Right cardiac atrium (tissue), 5 donors: Measurements from ENCODE around the gene DNAI2. TPM values are rescaled to one million over a fixed set of nuclear protein-coding genes. Genes with fewer than 3 reads are reported as not detected.
"Not testable (repeated sequence)": the region's sequence is repeated elsewhere in the genome, so short reads cannot be mapped to it uniquely, and the experiment has no call there.

Source experiments
- ATAC-seq, 2 donors: fragments of 200-7000 bp; cut with Tn5 transposase; one replicate each; pipeline versions ENCODE4 v1.8.0 to v1.9.1; 2020; ENCODE audit warnings: moderate library complexity in 2 of 2, mild to moderate bottlenecking in 1 of 2
- DNase-seq, 3 donors: peaks; one replicate each; pipeline ENCODE4 v3.0.0-alpha.2; 2020
- H3K27ac ChIP-seq: one replicate; pipeline ENCODE4 v1.5.1; 2013; ENCODE audit warnings: mild to moderate bottlenecking, low read length, control low read depth, moderate library complexity
- H3K27me3 ChIP-seq: one replicate; pipeline ENCODE4 v1.6.1; 2013; ENCODE audit not compliant: control insufficient read depth, insufficient read depth
- H3K4me1 ChIP-seq: one replicate; pipeline ENCODE4 v1.6.1; 2013; ENCODE audit warnings: low read length; ENCODE audit not compliant: control insufficient read depth, insufficient read depth
- H3K4me3 ChIP-seq: one replicate; pipeline ENCODE4 v1.5.1; 2013; ENCODE audit warnings: low read length, control low read depth
- H3K9me3 ChIP-seq: one replicate; pipeline ENCODE4 v1.6.1; 2013; ENCODE audit warnings: low read length; ENCODE audit not compliant: control insufficient read depth
- WGBS: extraction: QIAGEN DNeasy Blood & Tissue Kit; methylation state at CpG from one replicate; pipeline ENCODE4 v1.1.7; 2013; 5-methylcytosine and 5-hydroxymethylcytosine counted together
- intact Hi-C, 4 donors: fragments of 100-400 bp; cut with DNase I; formaldehyde crosslinking; loops; one replicate each; pipeline versions ENCODE4 v1.11.0 to v1.14.0; 2022 to 2023
- polyA plus RNA-seq: library from polyadenylated mRNA; stranded (reverse); fragments of 200-250 nt; gene quantifications from one replicate; pipeline ENCODE4 v1.2.3, GENCODE V29; 2013
- total RNA-seq, 4 donors: library from RNA; stranded (reverse); fragmentation: NEBNext Ultra II Directional; extraction: Animal tissue kit (Norgen Biotek cat#: 25700); gene quantifications; one replicate each; pipeline ENCODE4 v1.2.1, GENCODE V29; 2021
- donor health status: healthy with polysubstance abuse.
- donor health status: DM: no; HTN: yes; CAD: no.
- donor health status: DM: no; HTN: no; CAD: no.
- donor health status: DM: no; HTN: yes; CAD: no; lungs with severe emphysema.
- donor health status: DM: yes; HTN: yes; CAD: no.

DNAI2 gene
- total and polyA plus RNA-seq, 5 donors, result 0.33 TPM; not detected in 4

DNA sequence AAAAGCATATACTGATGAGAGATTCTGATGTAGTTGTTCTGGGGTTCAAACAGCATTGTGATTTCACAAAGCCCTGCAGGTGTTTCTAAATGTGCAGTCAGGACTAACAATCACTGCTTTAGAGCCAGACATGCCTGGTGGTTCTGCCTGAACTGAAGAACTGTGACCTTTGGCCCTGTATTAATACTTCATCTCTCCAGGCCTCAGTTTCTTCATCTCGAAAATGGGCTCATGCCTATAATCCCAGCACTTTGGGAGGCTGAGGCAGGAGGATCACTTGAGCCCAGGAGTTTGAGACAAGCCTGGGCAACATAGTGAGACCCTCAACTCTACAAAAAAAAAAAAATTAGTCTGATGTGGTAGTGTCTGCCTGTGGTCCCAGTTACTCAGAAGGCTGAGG is 3.9 kb downstream of the DNAI2 start:
- intact Hi-C loops, result no loop called here
- H3K27ac ChIP-seq, result no peak overlapping the region
- ATAC-seq, result no peak

GRCh38 chr17:74279617-74280016 is 5.6 kb downstream of the DNAI2 start:
- 86% methylated on average over 7 of the region's 7 CpGs for WGBS
- intact Hi-C loops, H3K27me3 ChIP-seq, H3K4me1 ChIP-seq, ATAC-seq, H3K9me3 ChIP-seq, H3K27ac ChIP-seq, H3K4me3 ChIP-seq: not testable (repeated sequence)
- peak in 1 of 3 donors; percentile 10 for DNase-seq

More for the DNA sequence above, 3.9 kb downstream of the DNAI2 start:
- 85% methylated on average over 1 of the region's 1 CpG for WGBS
- no peak overlapping the region for H3K4me3 ChIP-seq
- H3K27me3 ChIP-seq, result no peaks in the 10 kb centered on the region
- H3K9me3 ChIP-seq, result no peaks in the 10 kb centered on the region
- DNase-seq, result no peak
- peaks cover 5% of the 10 kb centered on the region for H3K4me1 ChIP-seq

GRCh38 chr17:74280093-74280513 is 6.1 kb downstream of the DNAI2 start:
- DNase-seq, result peak in 2 of 3 donors; percentile 61 to 71
- no peaks in the 10 kb centered on the region for H3K9me3 ChIP-seq
- peak in 1 of 2 donors; percentile 74 for ATAC-seq
- peaks cover 3% of the 10 kb centered on the region for H3K4me1 ChIP-seq
- intact Hi-C loops, result no loop called here
- no peak overlapping the region for H3K4me3 ChIP-seq
- no peaks in the 10 kb centered on the region for H3K27me3 ChIP-seq
- WGBS, result 67% methylated on average over 9 of the region's 9 CpGs
- no peak overlapping the region for H3K27ac ChIP-seq

DNA sequence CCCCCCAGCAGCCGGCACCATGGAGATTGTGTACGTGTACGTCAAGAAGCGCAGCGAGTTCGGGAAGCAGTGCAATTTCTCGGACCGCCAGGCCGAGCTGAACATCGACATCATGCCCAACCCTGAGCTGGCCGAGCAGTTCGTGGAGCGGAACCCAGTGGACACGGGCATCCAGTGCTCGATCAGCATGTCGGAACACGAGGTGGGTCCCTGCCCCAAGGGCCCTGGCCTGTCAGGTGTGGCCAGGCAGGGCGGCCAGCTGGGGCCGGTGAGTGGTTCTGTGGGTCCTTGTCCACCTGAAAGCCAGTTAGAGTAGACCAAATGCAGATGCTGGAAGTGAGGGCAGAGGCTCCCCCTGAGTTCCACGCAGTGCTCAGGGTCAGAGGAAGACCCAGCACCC is 7.8 kb downstream of the DNAI2 start:
- DNase-seq, result peak in 1 of 3 donors; percentile 48

DNA sequence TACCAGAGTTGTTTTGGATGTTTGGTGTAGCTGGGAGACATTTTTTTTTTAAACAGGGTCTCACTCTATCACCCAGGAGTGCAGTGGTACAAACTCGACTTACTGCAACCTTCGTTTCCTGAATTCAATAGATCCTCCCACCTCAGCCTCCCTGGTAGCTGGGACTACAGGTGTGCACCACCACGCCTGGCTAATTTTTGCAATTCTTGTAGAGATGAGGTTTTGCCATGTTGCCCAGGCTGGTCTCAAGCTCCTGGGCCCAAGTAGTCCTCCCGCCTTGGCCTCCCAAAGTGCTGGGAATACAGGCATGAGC is 8.2 kb downstream of the DNAI2 start:
- H3K9me3 ChIP-seq, H3K4me1 ChIP-seq, DNase-seq, ATAC-seq, H3K27me3 ChIP-seq, H3K4me3 ChIP-seq, intact Hi-C loops, H3K27ac ChIP-seq: not testable (repeated sequence)
- WGBS, result 91% methylated on average over 4 of the region's 4 CpGs

More for the DNA sequence above, 7.8 kb downstream of the DNAI2 start:
- no peaks in the 10 kb centered on the region for H3K27me3 ChIP-seq
- ATAC-seq, result no peak
- H3K9me3 ChIP-seq, result no peaks in the 10 kb centered on the region
- H3K27ac ChIP-seq, result no peak overlapping the region
- 95% methylated on average over 20 of the region's 20 CpGs for WGBS
- no peaks in the 10 kb centered on the region for H3K4me1 ChIP-seq
- no peak overlapping the region for H3K4me3 ChIP-seq
- intact Hi-C loops, result no loop called here

GRCh38 chr17:74282587-74283370 is 8.7 kb downstream of the DNAI2 start:
- intact Hi-C loops, result no loop called here
- 63% methylated on average over 9 of the region's 9 CpGs for WGBS
- DNase-seq (peak in 1 of 3 donors; percentile 5), ATAC-seq (peak in 1 of 2 donors; percentile 27)
- Histone ChIP-seq H3K9me3 (no peaks in the 10 kb centered on the region), H3K4me3 (no peak overlapping the region), H3K27ac (no peak overlapping the region), H3K27me3 (no peaks in the 10 kb centered on the region), H3K4me1 (no peaks in the 10 kb centered on the region)

- intact Hi-C loops, result no loop called here
- 93% methylated on average over 4 of the region's 4 CpGs for WGBS
- ATAC-seq, result no peak
- peak in 1 of 3 donors; percentile 18 for DNase-seq
- Histone ChIP-seq H3K9me3 (no peaks in the 10 kb centered on the region), H3K27ac (no peak overlapping the region), H3K27me3 (no peaks in the 10 kb centered on the region), H3K4me1 (no peaks in the 10 kb centered on the region), H3K4me3 (no peak overlapping the region)
Observed at GRCh38 chr17:74283371-74283673, 9.3 kb downstream of the DNAI2 start.

GRCh38 chr17:74287031-74287602 is 13.1 kb downstream of the DNAI2 start:
- WGBS, result 84% methylated on average over 14 of the region's 14 CpGs
- intact Hi-C loops, result no loop called here
- H3K27me3 ChIP-seq, result no peaks in the 10 kb centered on the region
- ATAC-seq (no peak), DNase-seq (peak in 1 of 3 donors; percentile 44)
- H3K27ac ChIP-seq, result no peak overlapping the region
- H3K9me3 ChIP-seq, result no peaks in the 10 kb centered on the region
- no peaks in the 10 kb centered on the region for H3K4me1 ChIP-seq
- H3K4me3 ChIP-seq, result no peak overlapping the region

DNA sequence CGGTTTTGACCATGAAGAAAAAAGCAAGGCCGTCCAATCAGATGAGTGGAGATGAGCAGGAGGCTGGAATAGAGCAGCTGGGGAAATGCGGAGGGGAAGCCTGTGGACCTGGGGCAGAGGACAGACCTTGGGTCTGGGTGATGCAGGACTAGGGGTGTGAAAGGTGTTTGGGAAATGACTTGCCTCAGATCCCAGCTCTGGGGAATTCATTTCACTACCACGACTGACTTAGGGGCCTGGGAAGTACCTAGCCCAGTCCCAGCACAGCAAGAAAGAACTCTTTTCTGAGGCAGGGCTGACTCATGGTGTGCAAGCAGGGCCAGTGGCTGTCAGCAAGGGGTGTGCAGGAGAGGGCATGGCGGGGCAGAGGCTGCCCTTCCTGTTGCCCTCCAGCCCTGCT is 14.8 kb downstream of the DNAI2 start:
- WGBS, result 80% methylated on average over 5 of the region's 5 CpGs
- ATAC-seq, result no peak

GRCh38 chr17:74289688-74290087 is 15.7 kb downstream of the DNAI2 start:
- ATAC-seq (no peak), DNase-seq (peak in 1 of 3 donors; percentile 66)
- no peak overlapping the region for H3K27ac ChIP-seq
- no peaks in the 10 kb centered on the region for H3K9me3 ChIP-seq
- WGBS, result 69% methylated on average over 11 of the region's 11 CpGs
- no peaks in the 10 kb centered on the region for H3K27me3 ChIP-seq
- intact Hi-C loops, result loop anchor here in 1 of 4 donors (10.0 kb wide), 1 partner anchor 75 kb away; the partner anchor contains the start of gene TTYH2
- no peaks in the 10 kb centered on the region for H3K4me1 ChIP-seq
- H3K4me3 ChIP-seq, result no peak overlapping the region

More for the DNA sequence above, 14.8 kb downstream of the DNAI2 start:
- no peaks in the 10 kb centered on the region for H3K4me1 ChIP-seq
- DNase-seq, result peak in 1 of 3 donors; percentile 10
- no peaks in the 10 kb centered on the region for H3K27me3 ChIP-seq
- no peak overlapping the region for H3K4me3 ChIP-seq
- intact Hi-C loops, result no loop called here
- H3K9me3 ChIP-seq, result no peaks in the 10 kb centered on the region
- no peak overlapping the region for H3K27ac ChIP-seq

DNA sequence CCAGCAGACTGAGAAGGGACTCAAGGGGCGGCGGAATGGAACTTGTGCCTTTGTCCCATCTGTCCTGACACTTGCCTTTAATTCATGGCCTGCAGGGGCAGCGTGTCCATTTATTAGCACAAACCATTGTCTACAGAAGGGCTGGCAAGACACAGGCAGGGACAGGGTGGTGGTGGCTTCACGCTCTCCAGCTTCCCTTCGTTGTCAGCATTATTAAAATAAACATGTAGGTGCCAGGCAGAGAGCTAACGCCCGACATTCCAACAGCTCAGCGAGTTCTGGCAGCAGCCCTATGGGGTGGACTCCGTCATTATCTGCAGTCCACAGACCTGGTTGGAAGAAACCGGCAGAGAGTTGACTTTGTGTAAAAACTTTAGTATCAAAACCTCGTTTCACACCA is 16.3 kb downstream of the DNAI2 start:
- peak; percentile 74 to 92 for ATAC-seq

More for the DNA sequence above, 16.3 kb downstream of the DNAI2 start:
- no peaks in the 10 kb centered on the region for H3K27me3 ChIP-seq
- peak; percentile 38 to 66 (median 60) for DNase-seq
- H3K4me3 ChIP-seq, result no peak overlapping the region
- 43% methylated on average over 11 of the region's 11 CpGs for WGBS
- H3K4me1 ChIP-seq, result no peaks in the 10 kb centered on the region
- H3K27ac ChIP-seq, result peak overlapping the region; percentile 19
- no peaks in the 10 kb centered on the region for H3K9me3 ChIP-seq
- intact Hi-C loops, result loop anchor here in 1 of 4 donors (10.0 kb wide), 1 partner anchor 76 kb away; the partner anchor contains the start of gene TTYH2
